Mesodermal cell (in vitro differentiated cells): Measurements from ENCODE around the gene PACSIN2.

ENCODE experiments used
- H3K27ac ChIP-seq: 2 replicates; pipeline ENCODE4 v1.7.0; 2013; ENCODE audit warnings: mild to moderate bottlenecking, low read depth, low read length, moderate library complexity; ENCODE audit not compliant: severe bottlenecking
- H3K36me3 ChIP-seq: 2 replicates; pipeline ENCODE4 v1.7.1; 2013; ENCODE audit warnings: mild to moderate bottlenecking, low read length, moderate library complexity; ENCODE audit not compliant: control insufficient read depth, insufficient read depth
- H3K4me1 ChIP-seq: one replicate; pipeline ENCODE4 v1.7.1; 2013; ENCODE audit warnings: mild to moderate bottlenecking, low read length; ENCODE audit not compliant: insufficient read depth, control insufficient read depth, poor library complexity, severe bottlenecking
- H3K4me3 ChIP-seq: 2 replicates; pipeline ENCODE4 v1.7.0; 2013; ENCODE audit warnings: low read length, control low read depth, mild to moderate bottlenecking; ENCODE audit not compliant: insufficient read depth, poor library complexity, severe bottlenecking; ENCODE audit errors: extremely low read depth
- H3K9me3 ChIP-seq: 2 replicates; pipeline ENCODE4 v1.7.1; 2013; ENCODE audit warnings: mild to moderate bottlenecking, low read length, moderate library complexity; ENCODE audit not compliant: control insufficient read depth
- WGBS, 2 experiments: methylation state at CpG; one replicate each; pipeline ENCODE4 v1.1.5; 2013; ENCODE audit warnings: missing lambda C conversion rate in 2 of 2; ENCODE audit not compliant: insufficient coverage in 2 of 2; 5-methylcytosine and 5-hydroxymethylcytosine counted together

The PACSIN2 gene

GRCh38 chr22:42872821-42873220 is 142.1 kb downstream of the PACSIN2 start:
- H3K9me3 ChIP-seq, result no peaks in the 10 kb centered on the region
- H3K27ac ChIP-seq, result no peak overlapping the region
- WGBS, 2 experiments, result 97 to 100% methylated on average over 5 to 8 of the region's 9 CpGs
- H3K4me1 ChIP-seq, result no peaks in the 10 kb centered on the region
- peaks cover 83% of the 10 kb centered on the region for H3K36me3 ChIP-seq
- H3K4me3 ChIP-seq, result no peak overlapping the region

DNA sequence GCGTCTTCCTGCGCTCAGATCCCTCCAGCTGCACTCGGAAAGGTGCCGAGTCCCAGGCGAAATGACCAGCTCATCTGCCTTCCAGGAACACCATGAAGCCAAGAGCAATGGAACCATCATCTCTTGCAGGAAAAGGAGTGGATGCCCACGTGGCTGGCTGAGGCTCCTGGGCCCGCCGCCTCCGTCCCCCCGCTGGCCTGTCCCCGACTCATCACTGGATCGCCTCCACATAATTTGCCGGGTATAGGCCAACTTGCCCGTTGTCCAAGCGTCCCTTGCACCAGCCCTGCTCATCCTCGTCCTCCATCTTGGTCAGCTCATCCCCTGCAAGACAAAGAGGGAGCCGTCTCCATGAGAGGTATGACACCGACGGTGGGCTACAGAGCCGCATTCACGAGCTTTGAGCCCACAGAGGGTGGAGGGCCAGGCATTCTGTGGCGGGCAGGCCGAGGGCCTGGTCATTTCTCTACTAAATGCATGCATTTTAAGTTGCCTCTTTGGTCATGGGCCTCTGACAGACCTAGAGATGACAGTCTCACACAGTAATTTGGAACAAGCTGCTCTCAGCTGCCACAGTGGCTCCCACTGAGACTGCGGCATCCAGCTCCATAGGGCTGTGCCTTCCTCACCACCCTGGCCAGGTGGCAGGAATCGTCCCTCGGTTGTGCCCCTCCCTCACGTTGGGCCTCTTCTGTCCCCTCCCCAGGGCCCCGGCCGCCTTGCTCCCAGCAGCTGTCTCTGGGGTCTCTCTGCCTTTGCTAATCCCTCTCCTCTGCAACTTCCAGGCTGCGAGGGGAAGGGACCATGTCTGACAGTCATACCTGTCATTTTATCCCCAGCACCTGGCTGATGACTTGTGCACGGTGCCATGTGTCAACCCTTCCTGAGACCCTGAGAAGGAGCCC is 143.6 kb downstream of the PACSIN2 start:
- H3K4me1 ChIP-seq, result no peaks in the 10 kb centered on the region
- no peak overlapping the region for H3K27ac ChIP-seq
- no peak overlapping the region for H3K4me3 ChIP-seq
- no peaks in the 10 kb centered on the region for H3K9me3 ChIP-seq
- H3K36me3 ChIP-seq, result peaks cover 73% of the 10 kb centered on the region
- 94 to 95% methylated on average over 26 to 27 of the region's 31 CpGs for WGBS, 2 experiments

GRCh38 chr22:42869888-42870480 is 145.0 kb downstream of the PACSIN2 start:
- WGBS, 2 experiments, result 93 to 94% methylated on average over 25 to 31 of the region's 33 CpGs
- Histone ChIP-seq H3K27ac (no peak overlapping the region), H3K4me1 (no peaks in the 10 kb centered on the region), H3K4me3 (no peak overlapping the region), H3K36me3 (peaks cover 59% of the 10 kb centered on the region), H3K9me3 (no peaks in the 10 kb centered on the region)

GRCh38 chr22:42869463-42869862 is 145.5 kb downstream of the PACSIN2 start:
- H3K4me1 ChIP-seq, result no peaks in the 10 kb centered on the region
- no peak overlapping the region for H3K4me3 ChIP-seq
- H3K9me3 ChIP-seq, result no peaks in the 10 kb centered on the region
- 93 to 94% methylated on average over 5 to 6 of the region's 8 CpGs for WGBS, 2 experiments
- H3K27ac ChIP-seq, result no peak overlapping the region
- H3K36me3 ChIP-seq, result peaks cover 54% of the 10 kb centered on the region

- Histone ChIP-seq H3K4me3 (no peak overlapping the region), H3K36me3 (peaks cover 47% of the 10 kb centered on the region), H3K4me1 (no peaks in the 10 kb centered on the region), H3K9me3 (no peaks in the 10 kb centered on the region), H3K27ac (no peak overlapping the region)
- WGBS, 2 experiments, result 96 to 97% methylated on average over 14 of the region's 16 CpGs
Measured at GRCh38 chr22:42868751-42869251, 146.1 kb downstream of the PACSIN2 start.

DNA sequence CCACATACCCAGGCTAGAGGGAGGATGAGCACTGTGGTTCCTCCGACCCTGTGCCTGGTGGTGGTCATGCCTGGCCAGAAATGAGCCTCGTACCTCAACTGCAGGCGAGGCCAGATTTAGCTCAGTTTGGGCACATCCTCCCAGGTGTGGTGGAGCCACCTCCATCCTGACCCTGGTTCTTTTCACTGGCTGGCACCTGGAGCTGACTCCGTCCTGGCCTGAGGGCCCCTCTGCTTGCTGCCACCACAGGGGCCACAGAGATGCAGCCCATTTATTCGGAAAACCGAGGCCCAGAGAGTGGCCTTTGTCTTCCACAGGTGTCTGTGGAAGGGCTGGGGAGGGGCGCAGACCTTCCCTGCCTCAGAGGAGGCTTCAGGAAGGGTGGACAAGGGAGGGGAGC is 148.8 kb downstream of the PACSIN2 start:
- 98 to 100% methylated on average over 7 of the region's 7 CpGs for WGBS, 2 experiments
- no peak overlapping the region for H3K27ac ChIP-seq

DNA sequence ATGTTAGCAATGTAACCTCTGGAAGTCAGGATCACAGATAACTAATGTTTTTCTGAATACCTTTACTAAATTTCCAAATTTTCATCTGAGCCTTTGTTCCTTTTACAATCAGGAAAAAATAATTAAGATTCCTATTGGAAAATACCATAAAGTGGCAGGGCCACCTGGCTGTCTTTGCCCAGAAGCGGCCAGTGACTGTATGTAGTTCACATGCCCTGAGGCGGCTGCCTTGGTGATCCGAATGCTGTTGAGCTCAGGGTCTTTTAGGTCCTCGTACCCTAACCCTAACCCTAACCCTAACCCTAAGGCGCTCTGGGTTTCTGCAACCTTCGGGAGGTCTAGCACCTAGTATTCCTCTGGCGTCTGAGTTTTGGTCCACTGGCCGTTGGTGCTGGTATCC is 149.4 kb downstream of the PACSIN2 start:
- Histone ChIP-seq H3K4me1 (no peaks in the 10 kb centered on the region), H3K36me3 (peaks cover 16% of the 10 kb centered on the region), H3K4me3 (no peak overlapping the region), H3K27ac (no peak overlapping the region), H3K9me3 (no peaks in the 10 kb centered on the region)
- 97 to 98% methylated on average over 5 to 8 of the region's 8 CpGs for WGBS, 2 experiments

More for the DNA sequence above, 148.8 kb downstream of the PACSIN2 start:
- Histone ChIP-seq H3K4me3 (no peak overlapping the region), H3K4me1 (no peaks in the 10 kb centered on the region), H3K9me3 (no peaks in the 10 kb centered on the region), H3K36me3 (peaks cover 20% of the 10 kb centered on the region)

DNA sequence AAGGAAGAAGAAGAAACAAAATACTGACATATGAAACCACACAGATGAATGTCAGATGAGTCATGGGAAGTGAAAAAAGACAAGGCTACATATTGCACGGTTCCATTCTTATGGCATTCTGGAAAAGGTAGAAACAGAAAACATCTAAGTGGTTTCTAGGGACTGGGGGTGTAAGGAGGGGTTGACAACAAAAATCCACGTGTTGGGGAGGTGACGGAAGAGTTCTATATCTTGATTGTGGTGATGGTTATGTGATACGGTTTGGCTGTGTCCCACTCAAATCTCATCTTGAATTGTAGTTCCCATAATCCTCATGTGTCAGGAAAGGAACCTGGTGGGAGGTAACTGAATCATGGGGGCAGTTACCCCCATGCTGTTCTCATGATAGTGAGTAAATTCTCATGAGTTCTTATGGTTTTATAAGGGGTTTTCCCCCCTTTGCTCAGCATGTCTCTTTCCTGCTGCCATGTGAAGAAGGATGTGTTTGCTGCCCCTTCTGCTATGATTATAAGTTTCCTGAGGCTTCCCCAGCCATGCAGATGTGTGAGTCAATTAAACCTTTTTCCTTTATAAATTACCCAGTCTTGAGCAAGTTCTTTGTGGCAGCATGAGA is 151.5 kb downstream of the PACSIN2 start:
- Histone ChIP-seq H3K36me3 (peaks cover 4% of the 10 kb centered on the region), H3K4me1 (no peaks in the 10 kb centered on the region), H3K4me3 (no peak overlapping the region), H3K9me3 (no peaks in the 10 kb centered on the region), H3K27ac (no peak overlapping the region)
- 90 to 93% methylated on average over 3 of the region's 4 CpGs for WGBS, 2 experiments

GRCh38 chr22:42862045-42862734 is 152.8 kb downstream of the PACSIN2 start:
- Histone ChIP-seq H3K4me3 (no peak overlapping the region), H3K27ac (no peak overlapping the region)
- WGBS, 2 experiments, result 92 to 99% methylated on average over 5 to 6 of the region's 7 CpGs

DNA sequence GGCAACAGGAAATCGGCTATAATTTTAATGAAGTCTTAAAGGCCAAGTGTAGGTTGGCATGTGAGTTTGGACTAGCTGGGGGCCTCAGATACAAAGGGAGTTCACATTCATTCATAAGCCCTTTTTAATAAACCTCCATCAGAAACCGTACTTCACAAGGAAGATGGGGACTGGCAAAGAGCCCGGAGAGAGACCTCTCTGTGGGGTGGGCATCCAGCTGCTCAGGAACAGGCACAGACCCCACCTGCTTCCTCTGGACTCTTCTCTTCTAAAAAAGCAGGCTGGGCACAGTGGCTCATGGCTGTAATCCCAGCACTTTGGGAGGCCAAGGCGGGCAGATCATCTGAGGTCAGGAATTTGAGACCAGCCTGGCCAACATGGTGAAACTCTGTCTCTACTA is 154.0 kb downstream of the PACSIN2 start:
- no peak overlapping the region for H3K4me3 ChIP-seq
- no peaks in the 10 kb centered on the region for H3K4me1 ChIP-seq
- 87 to 95% methylated on average over 3 of the region's 4 CpGs for WGBS, 2 experiments
- H3K9me3 ChIP-seq, result no peaks in the 10 kb centered on the region
- H3K36me3 ChIP-seq, result no peaks in the 10 kb centered on the region
- no peak overlapping the region for H3K27ac ChIP-seq

More at GRCh38 chr22:42862045-42862734, 152.8 kb downstream of the PACSIN2 start:
- Histone ChIP-seq H3K36me3 (peaks cover under 1% of the 10 kb centered on the region), H3K9me3 (no peaks in the 10 kb centered on the region), H3K4me1 (no peaks in the 10 kb centered on the region)
